ENCODE results near the gene CALM1.

Gene CALM1

GRCh38 chr14:90451443-90451842, 54.6 kb downstream of the CALM1 start:
- H3K36me3 ChIP-seq (ENCODE audit: control insufficient read depth, insufficient read depth, low read length): no peaks in the 10 kb centered on the region
- no peak for TF ChIP-seq CTCF (IDR thresholded peaks at IDR 0.05; ENCODE audit: insufficient read depth, low read length, poor library complexity, severe bottlenecking)
- no peak overlapping the region for H3K4me3 ChIP-seq (replicated peaks; ENCODE audit: low read depth, low read length)
- no peak for DNase-seq (ENCODE audit: extremely low read depth, insufficient read length)
- no peaks in the 10 kb centered on the region for H3K27me3 ChIP-seq (replicated peaks; ENCODE audit: control insufficient read depth, insufficient read depth, low read length)

GRCh38 chr14:90451961-90452360, 55.1 kb downstream of the CALM1 start:
- no peak for TF ChIP-seq CTCF (IDR thresholded peaks at IDR 0.05; ENCODE audit: insufficient read depth, low read length, poor library complexity, severe bottlenecking)
- no peak for DNase-seq (ENCODE audit: extremely low read depth, insufficient read length)
- no peaks in the 10 kb centered on the region for H3K36me3 ChIP-seq (ENCODE audit: control insufficient read depth, insufficient read depth, low read length)
- H3K4me3 ChIP-seq (replicated peaks; ENCODE audit: low read depth, low read length): no peak overlapping the region
- no peaks in the 10 kb centered on the region for H3K27me3 ChIP-seq (replicated peaks; ENCODE audit: control insufficient read depth, insufficient read depth, low read length)

GRCh38 chr14:90452366-90452765, 55.5 kb downstream of the CALM1 start:
- no peaks in the 10 kb centered on the region for H3K36me3 ChIP-seq (ENCODE audit: control insufficient read depth, insufficient read depth, low read length)
- no peak overlapping the region for H3K4me3 ChIP-seq (replicated peaks; ENCODE audit: low read depth, low read length)
- TF ChIP-seq CTCF (IDR thresholded peaks at IDR 0.05; ENCODE audit: insufficient read depth, low read length, poor library complexity, severe bottlenecking): no peak
- DNase-seq (ENCODE audit: extremely low read depth, insufficient read length): no peak
- H3K27me3 ChIP-seq (replicated peaks; ENCODE audit: control insufficient read depth, insufficient read depth, low read length): no peaks in the 10 kb centered on the region

- no peak for DNase-seq (ENCODE audit: extremely low read depth, insufficient read length)
These were observed 56.6 kb downstream of the CALM1 start for GRCh38 chr14:90453401-90453951.

GRCh38 chr14:90454041-90455000, 57.5 kb downstream of the CALM1 start:
- no peak for DNase-seq (ENCODE audit: extremely low read depth, insufficient read length)
- no peaks in the 10 kb centered on the region for H3K27me3 ChIP-seq (replicated peaks; ENCODE audit: control insufficient read depth, insufficient read depth, low read length)
- H3K4me3 ChIP-seq (replicated peaks; ENCODE audit: low read depth, low read length): no peak overlapping the region
- no peaks in the 10 kb centered on the region for H3K36me3 ChIP-seq (ENCODE audit: control insufficient read depth, insufficient read depth, low read length)
- TF ChIP-seq CTCF (IDR thresholded peaks at IDR 0.05; ENCODE audit: insufficient read depth, low read length, poor library complexity, severe bottlenecking): no peak

More at GRCh38 chr14:90453401-90453951, 56.6 kb downstream of the CALM1 start:
- Histone ChIP-seq H3K36me3 (ENCODE audit: control insufficient read depth, insufficient read depth, low read length) (no peaks in the 10 kb centered on the region), H3K27me3 (replicated peaks; ENCODE audit: control insufficient read depth, insufficient read depth, low read length) (no peaks in the 10 kb centered on the region), H3K4me3 (replicated peaks; ENCODE audit: low read depth, low read length) (no peak overlapping the region)
- no peak for TF ChIP-seq CTCF (IDR thresholded peaks at IDR 0.05; ENCODE audit: insufficient read depth, low read length, poor library complexity, severe bottlenecking)

Measured in GM06990 (cell line).